Stimulated activated CD4-positive, alpha-beta T cell treated with anti-CD3 and anti-CD28 coated beads, Interleukin-15, amount 100 ng/mL, for 1 hour (primary cell): ENCODE data around the gene TMEM161A.

Experiments used
- DNase-seq, 2 donors: peaks; one replicate each; pipeline ENCODE4 v3.0.0-alpha.2; 2020; ENCODE audit warnings: low read depth in 1 of 2, low spot score in 1 of 2

Gene TMEM161A

DNA sequence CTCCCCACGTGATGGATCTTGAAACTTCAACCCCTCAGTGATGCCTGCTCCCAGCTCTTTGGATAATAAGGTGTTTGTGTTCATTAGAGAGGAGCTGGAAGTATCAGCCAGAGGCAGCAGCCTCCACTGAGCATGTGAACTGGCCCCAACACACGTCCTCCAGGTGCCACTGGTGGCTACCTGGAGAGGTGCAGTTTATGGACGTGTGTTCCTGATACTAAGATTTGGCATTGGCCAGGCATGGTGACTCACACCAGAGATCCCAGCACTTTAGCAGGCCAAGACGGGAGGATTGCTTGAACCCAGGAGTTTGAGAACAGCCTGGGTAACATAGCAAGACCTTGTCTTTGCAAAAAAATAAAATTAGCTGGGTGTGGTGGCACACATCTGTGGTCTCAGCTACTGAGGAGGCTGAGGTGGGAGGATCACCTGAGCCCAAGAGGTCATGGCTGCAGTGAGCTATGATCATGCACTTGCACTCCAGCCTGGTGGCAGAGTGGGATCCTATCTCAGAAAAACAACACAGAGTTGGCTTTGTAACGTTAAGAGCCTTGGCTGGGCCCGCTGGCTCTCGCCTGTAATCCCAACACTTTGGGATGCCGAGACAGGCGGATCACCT lies 40.1 kb downstream of the TMEM161A start:
- no peak for DNase-seq

- DNase-seq: no peak
These were observed 41.3 kb downstream of the TMEM161A start for GRCh38 chr19:19096641-19097627.

DNA sequence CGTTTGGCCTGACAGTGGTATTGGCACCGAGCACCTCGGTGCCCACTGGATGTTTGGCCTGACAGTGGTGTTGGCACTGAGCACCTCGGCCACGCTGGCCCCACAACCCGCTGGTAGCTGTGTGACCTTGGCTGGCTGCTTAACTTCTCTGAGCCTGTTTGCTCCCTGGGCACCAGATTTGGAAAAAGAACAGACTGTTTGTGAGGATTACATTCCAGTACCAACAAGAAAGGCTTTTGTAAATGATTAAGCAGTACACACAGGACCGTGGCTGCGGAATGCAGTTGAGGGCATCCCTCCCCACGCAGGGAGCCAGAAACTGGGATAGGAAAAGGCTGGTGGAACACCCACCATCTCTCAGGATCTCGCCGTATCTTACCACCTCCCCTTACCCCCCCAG lies 42.6 kb downstream of the TMEM161A start:
- DNase-seq: no peak

DNA sequence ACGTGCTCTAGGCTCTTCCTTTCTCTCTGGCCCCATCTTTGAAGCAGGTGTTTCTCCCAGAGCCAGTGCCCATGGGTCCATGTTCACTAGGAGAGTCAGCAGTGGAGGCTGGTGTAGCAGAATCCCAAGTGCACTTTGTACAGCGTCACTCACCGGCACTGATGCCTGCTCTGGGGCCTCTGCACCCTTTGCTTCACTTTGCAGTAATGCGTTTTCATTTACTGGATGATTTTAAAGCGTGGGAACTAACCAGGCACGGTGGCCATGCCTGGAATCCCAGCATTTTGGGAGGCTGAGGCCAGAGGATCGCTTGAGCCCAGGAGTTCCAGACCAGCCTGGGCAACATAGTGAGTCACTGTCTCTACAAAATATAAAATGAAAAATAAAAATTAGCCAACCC lies 43.8 kb downstream of the TMEM161A start:
- DNase-seq: no peak

DNA sequence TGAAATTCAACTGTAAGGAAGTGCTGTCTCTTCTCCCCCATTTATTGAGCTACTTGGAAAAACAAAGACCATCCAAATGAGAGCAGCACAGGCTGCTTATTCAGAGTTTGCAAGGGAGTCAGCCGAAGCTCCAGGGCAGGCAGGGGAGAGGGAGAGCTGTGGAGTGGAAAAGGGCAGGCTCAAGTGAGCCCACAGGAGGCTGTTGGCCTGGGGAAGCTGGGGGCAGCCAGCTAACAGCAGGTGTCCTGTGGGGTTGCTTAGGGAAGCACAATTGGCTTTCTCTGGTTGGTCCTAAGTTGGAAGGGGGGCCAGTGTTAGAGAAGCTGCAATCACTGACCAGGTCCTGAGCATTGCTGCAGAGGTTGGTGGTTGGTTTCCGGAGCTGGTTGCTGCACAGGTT lies 50.6 kb downstream of the TMEM161A start:
- DNase-seq: no peak

- DNase-seq: no peak
These were observed 54.7 kb downstream of the TMEM161A start for GRCh38 chr19:19083413-19084178.

- DNase-seq: no peak
These were observed 56.6 kb downstream of the TMEM161A start for GRCh38 chr19:19081642-19082151.

DNA sequence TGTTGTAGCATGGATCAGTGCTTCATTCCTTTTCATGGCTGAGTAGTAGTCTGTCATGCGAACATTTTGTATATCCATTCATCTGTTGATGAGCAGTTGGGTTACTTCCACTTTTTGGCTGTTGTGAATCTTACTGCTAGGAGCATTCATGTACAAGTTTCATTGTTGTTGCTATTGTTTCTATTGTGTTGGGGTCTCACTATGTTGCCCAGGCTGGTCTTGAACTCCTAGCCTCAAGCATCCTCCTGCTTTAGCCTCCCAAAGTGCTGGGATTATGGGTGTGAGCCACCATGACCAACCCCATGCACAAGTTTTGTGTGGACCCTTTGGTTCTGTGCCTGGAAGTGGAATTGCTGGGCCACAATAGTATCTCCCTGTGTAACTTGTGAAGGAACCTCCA lies 58.7 kb downstream of the TMEM161A start:
- no peak for DNase-seq

GRCh38 chr19:19078801-19079200 lies 59.5 kb downstream of the TMEM161A start:
- no peak for DNase-seq

DNA sequence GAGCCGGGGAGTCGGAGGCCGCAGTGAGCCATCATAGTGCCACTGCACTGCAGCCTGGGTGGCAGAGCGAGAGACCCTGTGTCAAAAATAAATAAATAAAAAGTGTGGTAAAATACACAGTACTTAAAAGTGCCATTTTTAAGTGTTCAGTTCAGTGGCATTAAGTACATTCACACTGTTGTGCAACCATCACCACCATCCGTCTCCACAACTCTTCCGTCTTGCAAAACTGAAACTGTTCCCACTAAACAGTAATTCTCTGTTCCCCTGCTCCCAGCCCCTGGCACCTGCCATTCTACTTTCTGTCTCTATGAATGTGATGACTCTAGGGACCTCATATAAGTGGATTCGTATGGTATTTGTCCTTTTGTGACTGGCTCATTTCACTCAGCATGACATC lies 61.2 kb downstream of the TMEM161A start:
- DNase-seq: no peak

GRCh38 chr19:19076476-19076875 lies 61.8 kb downstream of the TMEM161A start:
- no peak for DNase-seq

GRCh38 chr19:19075126-19075525 lies 63.2 kb downstream of the TMEM161A start:
- DNase-seq: no peak

DNA sequence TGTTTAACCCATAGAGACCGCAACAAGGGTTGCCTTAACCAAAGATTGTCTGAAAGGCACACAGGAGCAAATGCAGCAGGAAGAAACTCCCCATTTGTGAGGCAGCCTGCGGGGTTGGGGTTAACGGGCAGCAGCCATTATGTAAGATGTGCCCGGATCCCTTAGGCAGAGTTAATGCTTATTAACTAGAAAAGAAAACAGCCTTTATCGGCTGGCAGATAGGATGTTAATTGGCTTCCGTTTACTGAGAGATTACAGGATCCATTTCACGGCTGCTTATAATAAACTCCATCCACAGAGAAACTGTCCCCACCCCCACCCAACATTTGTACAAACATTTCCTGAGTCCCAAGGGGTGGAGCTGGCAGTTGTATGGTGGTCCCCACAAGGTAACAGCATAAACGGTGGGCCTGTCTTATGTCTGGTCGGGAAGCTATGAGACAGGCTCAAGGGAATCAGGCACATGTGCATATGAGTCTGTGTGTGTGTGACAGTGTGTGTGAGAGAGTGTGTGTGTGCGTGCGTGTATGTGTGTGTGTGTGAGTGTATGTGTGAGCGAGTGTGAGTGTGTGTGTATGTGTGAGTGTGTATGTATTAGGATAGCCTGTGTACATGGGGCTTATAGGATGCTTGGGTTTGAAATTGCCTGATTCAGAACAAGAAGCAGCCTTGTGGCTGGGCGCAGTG lies 63.9 kb downstream of the TMEM161A start:
- no peak for DNase-seq

GRCh38 chr19:19071897-19072296 lies 66.4 kb downstream of the TMEM161A start:
- no peak for DNase-seq
